NCI-H2107 treated with DMSO at 0.1 percent for 48 hours (cell line): ENCODE measurements around the gene FBXL13.
"Not testable (repeated sequence)": the region's sequence is repeated elsewhere in the genome, so short reads cannot be mapped to it uniquely, and the experiment has no call there.

Experiments used
- DNase-seq: peaks from one replicate; lab custom pipeline; 2025; ENCODE audit not compliant: unreplicated experiment; lab: John Stamatoyannopoulos, UW

Gene FBXL13

GRCh38 chr7:102902052-102902451 lies 172.5 kb downstream of the FBXL13 start:
- DNase-seq: not testable (repeated sequence)

GRCh38 chr7:102898532-102898859 lies 176.1 kb downstream of the FBXL13 start:
- DNase-seq: no peak

- DNase-seq: no peak
Observed at GRCh38 chr7:102897856-102898531, 176.6 kb downstream of the FBXL13 start.

- no peak for DNase-seq
Observed at GRCh38 chr7:102897211-102897631, 177.4 kb downstream of the FBXL13 start.

GRCh38 chr7:102896585-102896984 lies 178.0 kb downstream of the FBXL13 start:
- DNase-seq: no peak

- DNase-seq: no peak
Observed at GRCh38 chr7:102895602-102896001, 179.0 kb downstream of the FBXL13 start.

GRCh38 chr7:102892631-102893278 lies 181.8 kb downstream of the FBXL13 start:
- no peak for DNase-seq

- no peak for DNase-seq
Observed at GRCh38 chr7:102891693-102892261, 182.8 kb downstream of the FBXL13 start.

GRCh38 chr7:102890971-102891692 lies 183.5 kb downstream of the FBXL13 start:
- DNase-seq: no peak

GRCh38 chr7:102890292-102890970 lies 184.2 kb downstream of the FBXL13 start:
- DNase-seq: no peak

GRCh38 chr7:102889851-102890250 lies 184.7 kb downstream of the FBXL13 start:
- no peak for DNase-seq

GRCh38 chr7:102888561-102889233 lies 185.9 kb downstream of the FBXL13 start:
- DNase-seq: no peak

GRCh38 chr7:102883098-102883860 lies 191.3 kb downstream of the FBXL13 start:
- DNase-seq: no peak

- no peak for DNase-seq
Observed at GRCh38 chr7:102875700-102876295, 198.8 kb downstream of the FBXL13 start.

- DNase-seq: no peak
Observed at GRCh38 chr7:102874966-102875365, 199.6 kb downstream of the FBXL13 start.

- no peak for DNase-seq
Observed at GRCh38 chr7:102874166-102874829, 200.3 kb downstream of the FBXL13 start.

- DNase-seq: no peak
Observed at GRCh38 chr7:102873470-102874165, 201.0 kb downstream of the FBXL13 start.

GRCh38 chr7:102872460-102872859 lies 202.1 kb downstream of the FBXL13 start:
- no peak for DNase-seq
